HG02642 (cell line): ENCODE data around the gene CEP112.
A peak's percentile ranks its signal among the peaks of the same experiment; 100 is the strongest.

Experiments
- ATAC-seq: cut with Tn5 transposase; IDR thresholded peaks from one replicate; pipeline ENCODE4 v1.9.1; 2021; ENCODE audit warnings: mild to moderate bottlenecking; ENCODE audit not compliant: unreplicated experiment, poor library complexity

The CEP112 gene

GRCh38 chr17:66191593-66192377 is at the start of gene CEP112:
Gene CEP112 (minus strand): TSS chr17:66192133.
- peak; percentile 83 for ATAC-seq

- no peak for ATAC-seq
Observed at GRCh38 chr17:66240630-66241029, 48.7 kb upstream of the CEP112 start.

- ATAC-seq, result no peak
Observed at GRCh38 chr17:66240013-66240412, 48.1 kb upstream of the CEP112 start.

GRCh38 chr17:66235377-66235994 is 43.6 kb upstream of the CEP112 start:
- no peak for ATAC-seq

DNA sequence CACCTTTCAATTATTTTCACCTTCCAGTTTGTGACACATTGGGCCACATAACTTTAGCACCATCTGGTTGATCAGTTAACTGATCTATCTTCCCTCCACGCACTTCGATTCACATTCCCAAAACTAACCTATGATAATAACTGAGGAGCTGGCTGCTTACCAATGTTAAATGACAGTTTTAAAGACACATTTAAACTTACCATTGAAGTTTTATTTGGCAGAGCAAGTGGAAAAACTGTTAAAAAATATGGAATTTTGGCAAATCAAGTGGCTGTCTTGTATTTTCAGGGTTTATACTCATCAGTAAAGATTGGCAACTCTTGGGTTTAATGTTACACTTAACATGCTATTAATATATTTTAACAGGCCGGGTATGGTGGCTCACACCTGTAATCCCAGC is 42.7 kb upstream of the CEP112 start:
- no peak for ATAC-seq

GRCh38 chr17:66233023-66233753 is 41.3 kb upstream of the CEP112 start:
- ATAC-seq, result no peak

DNA sequence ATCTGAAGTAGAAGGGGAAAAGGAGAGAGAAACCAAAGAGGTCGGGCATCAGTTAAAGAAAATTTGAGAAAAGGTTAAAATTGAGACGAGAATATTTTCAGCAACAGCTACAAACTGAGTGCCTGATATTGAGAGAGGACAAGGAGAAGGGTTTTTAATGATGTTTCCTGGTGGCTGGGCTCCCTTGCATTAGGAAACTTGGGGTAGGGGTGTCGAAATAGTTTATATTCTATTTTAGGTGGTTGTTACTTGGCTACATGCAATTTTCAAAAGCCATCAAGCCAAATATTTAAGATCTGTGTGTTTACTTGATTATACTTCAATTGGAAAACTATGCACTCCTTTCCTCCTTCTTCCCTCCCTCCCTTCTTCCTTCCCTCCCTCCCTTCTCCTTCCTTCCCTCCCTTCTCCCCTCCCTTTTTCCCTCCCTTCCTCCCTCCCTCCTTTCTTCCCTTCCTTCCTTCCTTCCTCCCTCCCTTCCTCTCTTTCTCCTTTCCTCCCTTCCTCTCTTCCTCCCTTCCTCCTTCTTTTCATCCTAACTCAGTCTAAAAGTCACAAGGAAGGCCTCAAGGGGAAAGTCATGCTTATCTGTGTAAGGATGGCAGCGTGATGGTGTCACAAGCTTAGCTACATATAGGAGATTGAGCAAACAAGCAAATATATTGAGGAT is 39.1 kb upstream of the CEP112 start:
- no peak for ATAC-seq

DNA sequence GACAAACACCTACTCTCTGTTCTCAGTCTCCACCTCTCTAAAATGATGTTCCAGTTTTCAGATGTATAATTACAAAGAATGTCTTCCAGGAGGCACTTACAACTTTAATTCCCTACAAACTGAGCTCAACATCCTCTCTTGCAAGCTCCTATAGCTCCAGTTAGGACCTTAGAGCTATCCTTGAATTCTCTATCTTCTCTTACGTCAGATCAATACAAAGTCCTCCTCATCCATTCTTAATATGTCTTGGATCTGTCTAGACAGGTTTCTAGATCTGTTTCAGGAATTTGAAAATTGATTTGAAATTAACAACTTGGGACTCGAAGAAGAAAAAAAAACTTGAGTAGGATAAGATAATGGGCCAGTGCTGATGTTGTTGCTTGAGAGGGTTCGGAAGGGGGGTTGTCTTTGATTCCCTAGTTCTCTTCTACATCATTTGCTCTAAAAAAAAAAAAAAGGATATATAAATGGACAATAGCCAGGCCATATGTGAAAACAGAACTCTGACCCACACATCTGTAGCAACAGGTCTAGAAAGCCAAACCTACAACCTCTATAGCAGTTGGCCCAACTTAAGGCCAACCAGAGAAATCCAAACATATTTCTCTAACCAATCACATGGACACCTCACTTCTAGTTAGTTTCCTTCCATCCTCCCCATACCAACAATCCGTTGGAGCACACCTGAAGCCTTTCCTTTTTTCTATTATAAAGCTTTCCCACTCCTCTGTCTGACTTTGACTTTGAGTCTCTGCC is 38.0 kb upstream of the CEP112 start:
- ATAC-seq, result no peak

DNA sequence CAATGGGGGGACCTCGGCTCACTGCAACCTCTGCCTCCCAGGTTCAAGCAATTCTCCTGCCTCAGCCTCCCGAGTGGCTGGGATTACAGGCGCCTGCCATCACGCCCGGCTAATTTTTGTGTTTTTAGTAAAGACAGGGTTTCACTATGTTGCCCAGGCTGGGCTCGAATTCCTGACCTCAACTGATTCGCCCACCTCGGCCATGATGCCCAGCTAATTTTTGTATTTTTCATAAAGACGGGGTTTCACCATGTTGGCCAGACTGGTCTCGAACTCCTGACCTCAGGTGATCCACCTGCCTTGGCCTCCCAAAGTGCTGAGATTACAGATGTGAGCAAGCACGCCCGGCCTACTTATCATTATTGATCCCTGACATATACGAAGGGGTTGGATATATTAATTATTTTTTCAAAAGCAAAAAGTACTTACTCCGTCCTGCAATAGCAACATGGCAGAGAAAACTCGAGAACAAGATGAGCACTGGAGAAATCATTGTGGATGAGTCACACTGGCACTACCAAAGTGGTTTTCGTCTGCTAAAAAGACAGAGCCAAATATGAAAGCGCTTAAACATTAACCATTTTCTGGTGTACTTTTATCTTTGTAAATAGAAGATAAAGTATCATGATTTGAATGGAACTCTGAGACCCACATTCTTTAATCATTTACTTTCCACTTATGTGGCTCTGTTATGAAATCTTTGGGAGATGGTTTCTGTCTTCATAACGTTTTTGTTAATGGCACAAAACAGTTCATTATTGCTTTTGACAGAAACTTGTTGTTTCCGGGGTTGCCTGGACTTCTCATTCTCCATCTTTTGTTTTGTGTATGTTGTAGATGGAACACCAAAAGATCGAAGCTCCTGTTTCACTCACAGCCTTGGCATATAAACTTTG is 37.2 kb upstream of the CEP112 start, which contains the start of gene APOH:
APOH (minus strand) TSS at position 529 of the 896 bp plus-strand sequence; CDS start at position 493, 36 bp downstream.
- ATAC-seq, result no peak

GRCh38 chr17:66227212-66228045 is 35.5 kb upstream of the CEP112 start:
- no peak for ATAC-seq

DNA sequence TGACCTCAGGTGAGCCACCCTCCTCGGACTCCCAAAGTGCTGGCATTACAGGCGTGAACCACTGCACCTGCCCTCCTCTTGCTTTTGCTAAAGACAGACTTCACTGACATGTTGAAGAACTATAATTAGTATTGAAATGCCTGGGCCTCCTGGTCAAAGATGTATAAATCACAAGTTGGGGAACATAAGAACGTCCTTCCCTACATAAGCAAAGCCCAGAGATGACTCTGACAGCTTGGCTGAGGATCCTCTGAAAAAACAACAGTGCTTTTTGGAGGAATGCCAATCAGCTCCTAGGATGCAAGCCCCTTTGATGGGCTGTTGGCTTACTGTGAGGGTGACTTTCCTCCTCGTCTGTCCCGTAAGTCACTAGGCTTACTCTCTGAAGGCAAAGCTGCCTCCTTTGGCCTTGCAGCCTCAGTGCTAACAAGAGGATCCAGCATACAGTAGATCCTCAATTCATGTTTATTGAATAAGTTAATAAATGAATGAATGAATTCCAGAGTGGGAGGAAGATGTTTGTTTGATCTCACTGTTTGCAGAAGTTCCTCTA is 30.9 kb upstream of the CEP112 start:
- ATAC-seq, result no peak

DNA sequence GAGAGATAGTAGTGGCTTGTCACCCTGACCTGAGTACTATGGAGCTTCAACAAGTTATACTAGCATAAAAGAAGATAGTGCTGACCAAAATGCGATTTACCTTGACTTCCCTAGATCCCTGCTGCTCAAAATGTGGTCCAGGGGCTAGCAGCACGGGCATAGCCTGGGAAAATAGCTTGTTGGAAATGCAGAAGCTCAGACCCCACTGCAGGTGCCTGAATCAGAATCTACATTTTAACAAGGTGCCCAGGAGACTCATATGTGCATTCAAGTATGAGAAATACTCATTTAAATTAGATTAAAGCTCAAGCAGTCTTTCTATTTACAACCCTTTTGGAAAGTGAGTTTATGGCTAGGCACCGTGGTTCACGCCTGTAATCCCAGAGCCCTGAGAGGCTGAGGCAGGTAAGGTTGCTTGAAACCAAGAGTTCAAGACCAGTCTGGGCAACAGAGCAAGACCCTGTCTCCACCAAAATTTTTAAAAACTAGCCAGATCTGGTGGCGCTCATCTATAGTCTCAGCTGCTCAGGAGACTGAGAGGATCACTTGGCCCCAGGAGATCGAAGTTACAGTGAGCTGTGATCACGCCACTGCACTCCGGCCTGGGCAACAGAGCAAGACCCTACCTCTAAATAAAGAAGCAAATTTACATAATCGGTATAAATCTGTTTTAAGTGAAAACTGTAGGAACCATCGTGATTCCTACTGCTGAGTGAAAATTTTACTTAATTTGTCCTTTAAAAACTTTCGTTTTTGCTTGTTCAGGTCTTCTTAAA is 30.0 kb upstream of the CEP112 start:
- ATAC-seq, result no peak

DNA sequence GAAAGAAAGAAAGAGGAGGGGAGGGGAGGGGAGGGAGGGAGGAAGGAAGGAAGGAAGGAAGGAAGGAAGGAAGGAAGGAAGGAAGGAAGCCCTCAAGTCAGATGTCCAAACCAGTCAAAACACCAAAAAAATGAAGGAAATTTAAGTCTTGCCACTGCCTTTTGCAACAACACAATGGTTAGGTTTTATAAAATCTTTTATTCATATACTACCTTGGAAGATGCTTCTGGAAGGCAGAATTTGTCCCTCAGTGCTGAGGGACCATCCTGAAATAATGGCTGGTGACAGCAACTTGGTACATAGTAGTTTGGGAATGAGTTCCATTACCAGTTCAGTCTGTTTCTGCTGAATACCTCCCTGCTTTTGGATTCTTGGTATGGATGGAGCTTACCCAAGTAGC is 29.4 kb upstream of the CEP112 start:
- no peak for ATAC-seq

GRCh38 chr17:66220079-66220835 is 28.3 kb upstream of the CEP112 start:
- ATAC-seq, result no peak

- no peak for ATAC-seq
Observed at GRCh38 chr17:66215529-66215911, 23.6 kb upstream of the CEP112 start.

DNA sequence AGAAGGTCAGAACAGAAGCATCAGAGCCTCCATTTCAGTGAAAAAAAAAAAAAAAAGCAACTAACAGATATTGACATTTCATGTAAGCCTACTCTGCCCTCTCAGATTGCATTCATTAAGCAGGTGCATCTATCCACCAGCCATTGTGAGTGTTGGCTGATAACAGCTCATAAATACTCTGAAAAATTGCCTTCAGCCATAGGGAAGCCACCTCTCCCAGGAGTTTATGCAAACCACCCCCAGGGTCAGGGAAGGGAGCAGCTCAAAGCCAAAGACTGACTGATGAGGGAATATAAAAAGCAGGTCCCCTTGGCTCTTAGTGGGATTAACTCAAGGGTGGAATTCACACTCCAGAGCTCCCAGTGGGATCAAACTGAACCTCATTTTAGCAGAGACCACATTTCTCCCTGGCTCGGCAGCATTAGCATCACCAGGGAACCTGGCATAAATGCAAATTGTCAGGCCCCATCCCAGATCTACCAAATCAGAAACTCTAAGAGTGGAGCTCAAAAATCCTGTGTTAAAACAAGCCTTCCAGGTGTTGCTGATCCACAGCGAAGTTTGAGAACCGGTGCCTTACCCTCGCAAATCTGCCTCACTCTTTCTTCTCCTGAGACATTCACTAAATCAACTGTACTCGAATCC is 23.1 kb upstream of the CEP112 start:
- no peak for ATAC-seq
